22Rv1 (cell line): ENCODE data around the gene ATP1B2.

ENCODE experiments used
- ZFX ChIP-seq: fragments of 450-650 bp; IDR thresholded peaks from 2 replicates; pipeline ENCODE4 v1.6.1; 2017; ENCODE audit warnings: antibody characterized with exemption, borderline replicate concordance
- TF ChIP-seq, protein P1 (sequence below): fragments of 450-650 bp; IDR thresholded peaks from 2 replicates; pipeline ENCODE4 v1.5.1; 2017; ENCODE audit warnings: mild to moderate bottlenecking

DNA sequence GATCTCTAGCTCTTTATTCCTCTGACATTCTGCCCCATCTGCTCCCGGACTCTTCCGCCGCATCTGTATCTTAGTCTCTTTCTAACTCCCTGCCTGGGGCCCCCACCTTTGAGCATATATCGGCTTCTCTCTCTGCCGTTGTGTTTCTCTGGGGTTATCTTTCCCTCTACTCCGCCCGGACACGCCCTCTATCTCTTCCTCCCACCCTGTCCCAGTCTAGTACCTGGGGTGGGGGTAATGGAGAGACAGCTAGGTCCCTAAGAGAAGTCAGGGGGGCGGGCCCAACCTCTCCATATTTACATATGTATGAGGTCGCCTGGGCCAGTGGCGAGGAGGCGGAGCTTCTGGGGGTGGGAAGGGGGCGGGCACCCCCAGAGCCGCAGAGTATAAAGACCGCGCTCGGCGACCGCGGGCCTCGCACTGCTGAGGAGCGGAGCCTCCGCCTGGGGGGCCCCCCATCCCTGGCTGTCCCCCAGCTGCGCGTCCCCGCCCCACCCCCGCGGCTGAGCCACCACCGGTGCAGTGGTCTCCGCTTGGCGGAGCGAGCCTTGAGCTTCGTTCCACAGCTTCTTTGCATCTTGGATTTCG lies at the start of gene ATP1B2:
- TF ChIP-seq, protein P1, sequence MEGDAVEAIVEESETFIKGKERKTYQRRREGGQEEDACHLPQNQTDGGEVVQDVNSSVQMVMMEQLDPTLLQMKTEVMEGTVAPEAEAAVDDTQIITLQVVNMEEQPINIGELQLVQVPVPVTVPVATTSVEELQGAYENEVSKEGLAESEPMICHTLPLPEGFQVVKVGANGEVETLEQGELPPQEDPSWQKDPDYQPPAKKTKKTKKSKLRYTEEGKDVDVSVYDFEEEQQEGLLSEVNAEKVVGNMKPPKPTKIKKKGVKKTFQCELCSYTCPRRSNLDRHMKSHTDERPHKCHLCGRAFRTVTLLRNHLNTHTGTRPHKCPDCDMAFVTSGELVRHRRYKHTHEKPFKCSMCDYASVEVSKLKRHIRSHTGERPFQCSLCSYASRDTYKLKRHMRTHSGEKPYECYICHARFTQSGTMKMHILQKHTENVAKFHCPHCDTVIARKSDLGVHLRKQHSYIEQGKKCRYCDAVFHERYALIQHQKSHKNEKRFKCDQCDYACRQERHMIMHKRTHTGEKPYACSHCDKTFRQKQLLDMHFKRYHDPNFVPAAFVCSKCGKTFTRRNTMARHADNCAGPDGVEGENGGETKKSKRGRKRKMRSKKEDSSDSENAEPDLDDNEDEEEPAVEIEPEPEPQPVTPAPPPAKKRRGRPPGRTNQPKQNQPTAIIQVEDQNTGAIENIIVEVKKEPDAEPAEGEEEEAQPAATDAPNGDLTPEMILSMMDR = no peak
- no peak for TF ChIP-seq ZFX
